ENCODE data around the gene RPAP3. TPM values are rescaled to one million over a fixed set of nuclear protein-coding genes. Genes with fewer than 3 reads are reported as not detected.
"Not testable (repeated sequence)": the region's sequence is repeated elsewhere in the genome, so short reads cannot be mapped to it uniquely, and the experiment has no call there.

RPAP3 gene
- total RNA-seq, 1 experiment from 2014 or later = 44.3 TPM

- no peak for DNase-seq (ENCODE audit: low spot score)
- CTCF ChIA-PET = no interaction called here
- H3K27ac Mint-ChIP-seq = 0 out of 2 replicates have a peak overlapping the region, but pooled peaks have one; percentile 14
- ATAC-seq = no peak
- peaks cover 5% of the 10 kb centered on the region; the same call in 1 of the 2 replicates for H3K9me3 Mint-ChIP-seq
- POLR2A ChIA-PET = no interaction called here
- TF ChIP-seq ZNF512 (CRISPR knock-in tag; IDR thresholded peaks at IDR 0.05; ENCODE audit: borderline replicate concordance) (no peak), USF1 (CRISPR knock-in tag; IDR thresholded peaks at IDR 0.05) (no peak), E2F1 (CRISPR knock-in tag; IDR thresholded peaks at IDR 0.05) (no peak), AR (CRISPR knock-in tag; IDR thresholded peaks at IDR 0.05) (no peak), NR1H2 (CRISPR knock-in tag; IDR thresholded peaks at IDR 0.05) (no peak), MLX (CRISPR knock-in tag; IDR thresholded peaks at IDR 0.05) (no peak), FOXP4 (CRISPR knock-in tag; IDR thresholded peaks at IDR 0.05) (no peak), PREB (CRISPR knock-in tag; IDR thresholded peaks at IDR 0.05; ENCODE audit: borderline replicate concordance) (no peak), STAT6 (CRISPR knock-in tag; conservative IDR thresholded peaks at IDR 0.05; ENCODE audit: low read depth) (no peak), ZNF281 (CRISPR knock-in tag; IDR thresholded peaks at IDR 0.05) (no peak), ZNF416 (CRISPR knock-in tag; IDR thresholded peaks at IDR 0.05) (no peak), ARID4B (CRISPR knock-in tag; IDR thresholded peaks at IDR 0.05; ENCODE audit: borderline replicate concordance) (no peak)
- no peaks in the 10 kb centered on the region for H3K27me3 Mint-ChIP-seq (ENCODE audit: low read depth)
- H3K4me1 Mint-ChIP-seq = peaks cover 8% of the 10 kb centered on the region; the same call in 1 of the 2 replicates
- peaks cover 42% of the 10 kb centered on the region for H3K36me3 Mint-ChIP-seq
- no peak overlapping the region for H3K4me3 Mint-ChIP-seq
Observed at GRCh38 chr12:47672068-47672467, 33.8 kb downstream of the RPAP3 start.

- DNase-seq (ENCODE audit: low spot score); CTCF ChIA-PET; H3K9me3 Mint-ChIP-seq; ATAC-seq; H3K27me3 Mint-ChIP-seq (ENCODE audit: low read depth); H3K27ac Mint-ChIP-seq; H3K4me1 Mint-ChIP-seq; POLR2A ChIA-PET; H3K4me3 Mint-ChIP-seq: not testable (repeated sequence)
- H3K36me3 Mint-ChIP-seq = peaks cover 33% of the 10 kb centered on the region
Observed at GRCh38 chr12:47667935-47668334, 37.9 kb downstream of the RPAP3 start.
